HepG2 (cell line): ENCODE results near the gene TMC8. TPM values are rescaled to one million over a fixed set of nuclear protein-coding genes. Genes with fewer than 3 reads are reported as not detected.

Experiments used
- ETV6 ChIP-seq: sonication (generic); formaldehyde crosslinking; conservative IDR thresholded peaks from 2 replicates; pipeline ENCODE4 v1.4.0; 2020; ENCODE audit warnings: missing genetic modification reagents
- GFI1 ChIP-seq: sonication (generic); formaldehyde crosslinking; IDR thresholded peaks from 2 replicates; pipeline ENCODE4 v1.5.0; 2020; ENCODE audit warnings: missing genetic modification reagents, mild to moderate bottlenecking, borderline replicate concordance
- GTF2F1 ChIP-seq: fragments of 150-350 bp; IDR thresholded peaks from 2 replicates; pipeline ENCODE4 v1.6.1; 2014; ENCODE audit warnings: low read length
- HIVEP1 ChIP-seq: sonication (generic); formaldehyde crosslinking; IDR thresholded peaks from 2 replicates; pipeline ENCODE4 v1.4.0; 2020; ENCODE audit warnings: mild to moderate bottlenecking, missing genetic modification reagents
- HOXD1 ChIP-seq: sonication (generic); formaldehyde crosslinking; IDR thresholded peaks from 2 replicates; pipeline ENCODE4 v1.5.0; 2020; ENCODE audit warnings: missing genetic modification reagents
- IKZF1 ChIP-seq: fragments of 450-650 bp; IDR thresholded peaks from 2 replicates; pipeline ENCODE4 v1.7.1; 2016
- MXI1 ChIP-seq: IDR thresholded peaks from 3 replicates; pipeline ENCODE4 v1.6.1; 2012; ENCODE audit warnings: low read depth, low read length, inconsistent platforms, borderline replicate concordance
- NFYB ChIP-seq: sonication (generic); formaldehyde crosslinking; IDR thresholded peaks from 2 replicates; pipeline ENCODE4 v1.4.0; 2020; ENCODE audit warnings: missing genetic modification reagents
- PCBP2 ChIP-seq: fragments of 200-400 bp; formaldehyde crosslinking; optimal IDR thresholded peaks from 2 replicates; pipeline ENCODE3; 2018; ENCODE audit warnings: low read length, low read depth; ENCODE audit not compliant: poor library complexity, severe bottlenecking
- POLR2AphosphoS2 ChIP-seq: IDR thresholded peaks from 2 replicates; pipeline ENCODE4 v1.6.1; 2011; ENCODE audit warnings: low read depth, low read length, improper control_type of control experiment
- RCOR2 ChIP-seq: IDR thresholded peaks from 2 replicates; pipeline ENCODE4 v1.6.1; 2016; ENCODE audit warnings: missing biosample characterization, missing genetic modification reagents
- REXO4 ChIP-seq: sonication (generic); formaldehyde crosslinking; IDR thresholded peaks from 2 replicates; pipeline ENCODE4 v1.8.0; 2022; ENCODE audit warnings: missing genetic modification reagents, mild to moderate bottlenecking, borderline replicate concordance
- SP2 ChIP-seq: sonication (generic); formaldehyde crosslinking; IDR thresholded peaks from 2 replicates; pipeline ENCODE4 v1.5.1; 2020; ENCODE audit warnings: mild to moderate bottlenecking, missing genetic modification reagents
- ZKSCAN1 ChIP-seq: fragments of 150-350 bp; IDR thresholded peaks from 2 replicates; pipeline ENCODE4 v1.6.1; 2014; ENCODE audit warnings: low read length
- ZNF260 ChIP-seq: sonication (generic); formaldehyde crosslinking; IDR thresholded peaks from 2 replicates; pipeline ENCODE4 v1.4.0; 2020; ENCODE audit warnings: missing genetic modification reagents, low read depth, mild to moderate bottlenecking, borderline replicate concordance
- ZNF569 ChIP-seq: sonication (generic); formaldehyde crosslinking; IDR thresholded peaks from 2 replicates; pipeline ENCODE4 v1.5.0; 2020; ENCODE audit warnings: mild to moderate bottlenecking, missing genetic modification reagents, moderate library complexity, borderline replicate concordance
- ZNF674 ChIP-seq: sonication (generic); formaldehyde crosslinking; IDR thresholded peaks from 2 replicates; pipeline ENCODE4 v1.5.0; 2020; ENCODE audit warnings: low read depth, mild to moderate bottlenecking, missing genetic modification reagents
- ZNF691 ChIP-seq: sonication (generic); formaldehyde crosslinking; IDR thresholded peaks from 2 replicates; pipeline ENCODE4 v1.4.0; 2020; ENCODE audit warnings: missing genetic modification reagents, low read depth, mild to moderate bottlenecking, borderline replicate concordance
- ZNF737 ChIP-seq: sonication (generic); formaldehyde crosslinking; IDR thresholded peaks from 2 replicates; pipeline ENCODE4 v1.5.0; 2020; ENCODE audit warnings: missing genetic modification reagents, mild to moderate bottlenecking, borderline replicate concordance
- ZNF746 ChIP-seq: sonication (generic); formaldehyde crosslinking; IDR thresholded peaks from 2 replicates; pipeline ENCODE4 v1.8.0; 2022; ENCODE audit warnings: mild to moderate bottlenecking, missing genetic modification reagents
- polyA plus RNA-seq, 8 experiments: library from polyadenylated mRNA; depleted of rRNA in 3 of 8; stranded (reverse) in 7 of 8; unstranded in 1 of 8; fragments of >200 nt; fragmentation: Illumina TruSeq in 4 of 8; extraction: Trizol in 4 of 8; gene quantifications; 2 replicates each; pipeline versions ENCODE4 v1.2.1 to v1.2.3, GENCODE V29; 2011 to 2016; ENCODE audit warnings: low read depth in 4 of 8, missing spikeins in 1 of 8, mixed read lengths in 1 of 8; ENCODE audit not compliant: insufficient read depth in 1 of 8
- total RNA-seq, 5 experiments: library from RNA; depleted of rRNA; stranded (reverse); fragments of >200 nt; fragmentation: Illumina TruSeq; extraction: Trizol; gene quantifications; 2 replicates each; pipeline ENCODE4 v1.2.3, GENCODE V29; 2016; ENCODE audit warnings: low read depth in 1 of 5
- TF ChIP-seq, protein P1 (sequence below): IDR thresholded peaks from 2 replicates; pipeline ENCODE4 v1.6.1; 2016; ENCODE audit warnings: control low read depth
- TF ChIP-seq, protein P2 (sequence below): sonication (generic); formaldehyde crosslinking; IDR thresholded peaks from 2 replicates; pipeline ENCODE4 v1.9.0; 2021; ENCODE audit warnings: missing genetic modification reagents, mild to moderate bottlenecking, borderline replicate concordance
- TF ChIP-seq, protein P3 (sequence below): sonication (generic); formaldehyde crosslinking; IDR thresholded peaks from 2 replicates; pipeline ENCODE4 v1.4.0; 2020; ENCODE audit warnings: missing genetic modification reagents

TMC8 gene
- total and polyA plus RNA-seq, 2 of the 13 experiments (the other 11 are each of a cell fraction or from before 2014, with no cell fraction given) = 0.53 to 7.8 TPM

DNA sequence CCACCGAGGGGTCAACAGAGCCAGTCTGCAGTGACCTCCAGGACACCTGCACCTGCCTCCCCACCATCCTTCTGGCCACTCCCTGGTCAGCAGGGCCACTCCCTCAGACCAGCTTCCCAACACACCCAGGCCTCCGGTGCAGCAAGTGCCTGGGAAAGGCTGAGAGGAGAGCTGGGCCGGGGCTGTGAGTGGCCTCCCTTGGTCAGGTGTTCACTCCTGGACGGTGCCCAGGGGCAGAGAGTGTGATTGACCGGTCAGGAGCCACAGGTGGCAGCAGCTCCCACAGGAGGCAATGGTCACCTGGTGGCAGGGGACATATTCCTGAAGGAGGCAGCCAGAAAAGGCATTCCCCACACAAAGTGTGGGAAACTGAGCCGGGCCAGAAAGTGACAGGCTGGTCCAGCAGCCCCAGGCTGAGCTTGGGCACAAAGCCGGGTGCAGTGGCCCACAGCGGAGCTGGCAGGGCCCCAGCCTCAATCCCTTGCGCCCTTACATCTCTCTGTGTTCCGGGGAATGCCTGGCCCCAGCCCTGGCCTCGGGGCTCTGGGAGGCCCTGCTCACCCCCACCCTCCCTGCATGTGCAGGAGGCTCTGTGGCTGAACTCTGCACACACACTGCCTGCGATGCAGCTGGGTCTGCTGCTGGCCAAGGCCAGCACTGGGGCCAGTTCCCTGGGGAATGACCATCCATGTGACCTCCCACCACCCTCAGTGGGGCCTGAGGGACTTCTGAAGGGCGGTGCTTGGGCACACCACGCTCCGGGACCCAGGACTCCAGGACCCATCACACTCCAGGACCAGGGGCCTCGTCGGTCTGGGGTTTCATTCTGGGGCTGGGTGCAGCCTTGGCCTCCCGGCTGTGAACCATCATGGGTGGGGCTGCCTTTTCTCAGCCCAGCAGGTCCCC is 14.4 kb downstream of the TMC8 start (continued):
- TF ChIP-seq ZNF691 = peak; percentile 95; the same call in 1 of the 2 replicates
- peak; percentile 41; the same call in 1 of the 3 replicates for TF ChIP-seq MXI1
- TF ChIP-seq, protein P1, sequence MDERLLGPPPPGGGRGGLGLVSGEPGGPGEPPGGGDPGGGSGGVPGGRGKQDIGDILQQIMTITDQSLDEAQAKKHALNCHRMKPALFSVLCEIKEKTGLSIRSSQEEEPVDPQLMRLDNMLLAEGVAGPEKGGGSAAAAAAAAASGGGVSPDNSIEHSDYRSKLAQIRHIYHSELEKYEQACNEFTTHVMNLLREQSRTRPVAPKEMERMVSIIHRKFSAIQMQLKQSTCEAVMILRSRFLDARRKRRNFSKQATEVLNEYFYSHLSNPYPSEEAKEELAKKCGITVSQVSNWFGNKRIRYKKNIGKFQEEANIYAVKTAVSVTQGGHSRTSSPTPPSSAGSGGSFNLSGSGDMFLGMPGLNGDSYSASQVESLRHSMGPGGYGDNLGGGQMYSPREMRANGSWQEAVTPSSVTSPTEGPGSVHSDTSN (CRISPR knock-in tag) = no peak
- TF ChIP-seq, protein P2, sequence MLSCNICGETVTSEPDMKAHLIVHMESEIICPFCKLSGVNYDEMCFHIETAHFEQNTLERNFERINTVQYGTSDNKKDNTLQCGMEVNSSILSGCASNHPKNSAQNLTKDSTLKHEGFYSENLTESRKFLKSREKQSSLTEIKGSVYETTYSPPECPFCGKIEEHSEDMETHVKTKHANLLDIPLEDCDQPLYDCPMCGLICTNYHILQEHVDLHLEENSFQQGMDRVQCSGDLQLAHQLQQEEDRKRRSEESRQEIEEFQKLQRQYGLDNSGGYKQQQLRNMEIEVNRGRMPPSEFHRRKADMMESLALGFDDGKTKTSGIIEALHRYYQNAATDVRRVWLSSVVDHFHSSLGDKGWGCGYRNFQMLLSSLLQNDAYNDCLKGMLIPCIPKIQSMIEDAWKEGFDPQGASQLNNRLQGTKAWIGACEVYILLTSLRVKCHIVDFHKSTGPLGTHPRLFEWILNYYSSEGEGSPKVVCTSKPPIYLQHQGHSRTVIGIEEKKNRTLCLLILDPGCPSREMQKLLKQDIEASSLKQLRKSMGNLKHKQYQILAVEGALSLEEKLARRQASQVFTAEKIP (CRISPR knock-in tag) = no peak
- no peak for TF ChIP-seq NFYB
- TF ChIP-seq REXO4 (CRISPR knock-in tag) = no peak
- TF ChIP-seq POLR2AphosphoS2 = no peak
- TF ChIP-seq, protein P3, sequence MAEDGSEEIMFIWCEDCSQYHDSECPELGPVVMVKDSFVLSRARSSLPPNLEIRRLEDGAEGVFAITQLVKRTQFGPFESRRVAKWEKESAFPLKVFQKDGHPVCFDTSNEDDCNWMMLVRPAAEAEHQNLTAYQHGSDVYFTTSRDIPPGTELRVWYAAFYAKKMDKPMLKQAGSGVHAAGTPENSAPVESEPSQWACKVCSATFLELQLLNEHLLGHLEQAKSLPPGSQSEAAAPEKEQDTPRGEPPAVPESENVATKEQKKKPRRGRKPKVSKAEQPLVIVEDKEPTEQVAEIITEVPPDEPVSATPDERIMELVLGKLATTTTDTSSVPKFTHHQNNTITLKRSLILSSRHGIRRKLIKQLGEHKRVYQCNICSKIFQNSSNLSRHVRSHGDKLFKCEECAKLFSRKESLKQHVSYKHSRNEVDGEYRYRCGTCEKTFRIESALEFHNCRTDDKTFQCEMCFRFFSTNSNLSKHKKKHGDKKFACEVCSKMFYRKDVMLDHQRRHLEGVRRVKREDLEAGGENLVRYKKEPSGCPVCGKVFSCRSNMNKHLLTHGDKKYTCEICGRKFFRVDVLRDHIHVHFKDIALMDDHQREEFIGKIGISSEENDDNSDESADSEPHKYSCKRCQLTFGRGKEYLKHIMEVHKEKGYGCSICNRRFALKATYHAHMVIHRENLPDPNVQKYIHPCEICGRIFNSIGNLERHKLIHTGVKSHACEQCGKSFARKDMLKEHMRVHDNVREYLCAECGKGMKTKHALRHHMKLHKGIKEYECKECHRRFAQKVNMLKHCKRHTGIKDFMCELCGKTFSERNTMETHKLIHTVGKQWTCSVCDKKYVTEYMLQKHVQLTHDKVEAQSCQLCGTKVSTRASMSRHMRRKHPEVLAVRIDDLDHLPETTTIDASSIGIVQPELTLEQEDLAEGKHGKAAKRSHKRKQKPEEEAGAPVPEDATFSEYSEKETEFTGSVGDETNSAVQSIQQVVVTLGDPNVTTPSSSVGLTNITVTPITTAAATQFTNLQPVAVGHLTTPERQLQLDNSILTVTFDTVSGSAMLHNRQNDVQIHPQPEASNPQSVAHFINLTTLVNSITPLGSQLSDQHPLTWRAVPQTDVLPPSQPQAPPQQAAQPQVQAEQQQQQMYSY = no peak
- TF ChIP-seq SP2 (CRISPR knock-in tag) = no peak
- TF ChIP-seq ZNF737 (CRISPR knock-in tag) = no peak
- no peak for TF ChIP-seq ZKSCAN1
- TF ChIP-seq RCOR2 (CRISPR knock-in tag) = peak; percentile 60; the same call in 1 of the 2 replicates
- TF ChIP-seq ETV6 (CRISPR knock-in tag) = no peak
- TF ChIP-seq GTF2F1 = no peak
- no peak for TF ChIP-seq PCBP2
- TF ChIP-seq ZNF746 (CRISPR knock-in tag) = 0 out of 2 replicates have a peak, but pooled peaks have one; percentile 41
- no peak for TF ChIP-seq ZNF674 (CRISPR knock-in tag)
- no peak for TF ChIP-seq IKZF1
- peak; percentile 31; the same call in 1 of the 2 replicates for TF ChIP-seq GFI1 (CRISPR knock-in tag)
- TF ChIP-seq ZNF569 (CRISPR knock-in tag) = no peak
- peak; percentile 89 for TF ChIP-seq HIVEP1 (CRISPR knock-in tag)
- no peak for TF ChIP-seq ZNF260 (CRISPR knock-in tag)
- no peak; the same call in 1 of the 2 replicates for TF ChIP-seq HOXD1 (CRISPR knock-in tag)
